Lung (tissue), 12 donors: ENCODE measurements around the gene NCLN. TPM values are rescaled to one million over a fixed set of nuclear protein-coding genes. Genes with fewer than 3 reads are reported as not detected.

ENCODE experiments used
- ATAC-seq: fragments of 200-7000 bp; cut with Tn5 transposase; one replicate; pipeline ENCODE4 v1.9.1; 2020; ENCODE audit warnings: moderate number of reproducible peaks; ENCODE audit not compliant: insufficient read depth, low FRiP score
- DNase-seq, 3 donors: peaks; one replicate each; pipeline ENCODE4 v3.0.0-alpha.2; 2013 to 2017
- H3K27ac ChIP-seq, 2 donors: one replicate each; pipeline ENCODE4 v1.5.1; 2013; ENCODE audit warnings: mild to moderate bottlenecking in 2 of 2, moderate library complexity in 2 of 2, control low read depth in 1 of 2, inconsistent platforms in 1 of 2, low read depth in 1 of 2, low read length in 1 of 2
- H3K27me3 ChIP-seq, 3 donors: one replicate each; pipeline ENCODE4 v1.5.1; 2013; ENCODE audit warnings: low read length in 2 of 3; ENCODE audit not compliant: control insufficient read depth in 3 of 3, insufficient read depth in 3 of 3
- H3K36me3 ChIP-seq, 4 donors: one replicate each; pipeline ENCODE4 v1.5.1; 2013; ENCODE audit warnings: low read length in 4 of 4, mild to moderate bottlenecking in 1 of 4, moderate library complexity in 1 of 4; ENCODE audit not compliant: control insufficient read depth in 4 of 4, insufficient read depth in 4 of 4
- H3K4me1 ChIP-seq, 5 donors: one replicate each; pipeline ENCODE4 v1.5.1; 2013; ENCODE audit warnings: low read length in 5 of 5, mild to moderate bottlenecking in 2 of 5, moderate library complexity in 1 of 5; ENCODE audit not compliant: control insufficient read depth in 5 of 5, insufficient read depth in 5 of 5
- H3K4me3 ChIP-seq: one replicate; pipeline ENCODE4 v1.5.1; 2013; ENCODE audit warnings: mild to moderate bottlenecking, control low read depth, moderate library complexity
- H3K9ac ChIP-seq, 2 donors: one replicate each; pipeline ENCODE4 v1.5.1; 2013; ENCODE audit warnings: low read length in 2 of 2, control low read depth in 1 of 2; ENCODE audit not compliant: insufficient read depth in 1 of 2
- H3K9me3 ChIP-seq, 4 donors: one replicate each; pipeline ENCODE4 v1.5.1; 2013; ENCODE audit warnings: low read length in 3 of 4, mild to moderate bottlenecking in 1 of 4, moderate library complexity in 1 of 4; ENCODE audit not compliant: control insufficient read depth in 4 of 4, insufficient read depth in 3 of 4
- WGBS, 2 donors: extraction: QIAGEN DNeasy Blood & Tissue Kit; methylation state at CpG; one replicate each; pipeline ENCODE4 v1.1.7; 2013; 5-methylcytosine and 5-hydroxymethylcytosine counted together
- polyA plus RNA-seq, 2 donors: library from polyadenylated mRNA; stranded (reverse); fragments of 200-250 nt; gene quantifications; one replicate each; pipeline ENCODE4 v1.2.1, GENCODE V29; 2013
- total RNA-seq, 2 donors: library from RNA; depleted of rRNA in 1 of 2; stranded (reverse); fragments of >200 nt in 1 of 2; gene quantifications; one replicate each; pipeline ENCODE4 v1.2.1, GENCODE V29; 2014 to 2021
- TF ChIP-seq, protein P1 (sequence below): IDR thresholded peaks from 2 replicates; pipeline ENCODE4 v1.5.1; 2012; ENCODE audit warnings: mild to moderate bottlenecking; ENCODE audit errors: control extremely low read depth, extremely low read depth
- donor health status: control.
- donor health status: control.
- donor health status: Bipolar disorder and iron deficiency.
- donor health status: healthy.
- donor health status: DM: yes; HTN: yes; CAD: no.

Gene NCLN
- total and polyA plus RNA-seq, 4 donors = 24.8 to 117 (median 63.1) TPM

DNA sequence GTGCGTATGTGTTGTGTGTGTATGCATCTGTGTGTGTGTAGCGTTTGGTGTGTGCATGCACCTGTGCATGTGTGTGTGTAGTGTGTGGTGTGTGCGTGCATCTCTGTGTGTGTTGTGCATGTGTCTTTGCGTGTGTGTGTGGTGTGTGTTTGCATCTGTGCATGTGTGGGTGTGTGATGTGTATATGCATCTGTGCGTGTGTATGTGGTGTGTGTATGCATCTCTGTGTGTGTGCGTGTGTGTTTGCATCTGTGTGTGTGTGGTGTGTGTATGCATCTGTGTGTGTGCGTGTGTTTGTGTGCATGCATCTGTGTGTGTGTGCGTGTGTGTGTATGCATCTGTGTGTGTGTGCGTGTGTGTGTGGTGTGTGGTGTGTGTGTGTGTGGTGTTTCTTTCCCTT is 59.3 kb downstream of the NCLN start:
- Histone ChIP-seq H3K27me3 (peaks cover 0 to 2% (median 0%) of the 10 kb centered on the region in 3 donors), H3K9me3 (peaks cover 0 to 2% (median 0%) of the 10 kb centered on the region in 4 donors), H3K27ac (no peak overlapping the region), H3K4me3 (no peak overlapping the region), H3K9ac (no peak overlapping the region), H3K4me1 (peaks cover 0 to 3% (median 0%) of the 10 kb centered on the region in 5 donors), H3K36me3 (no peaks in the 10 kb centered on the region)
- 91 to 92% methylated on average over 9 of the region's 9 CpGs for WGBS, 2 donors
- DNase-seq (no peak), ATAC-seq (no peak)
- TF ChIP-seq, protein P1, sequence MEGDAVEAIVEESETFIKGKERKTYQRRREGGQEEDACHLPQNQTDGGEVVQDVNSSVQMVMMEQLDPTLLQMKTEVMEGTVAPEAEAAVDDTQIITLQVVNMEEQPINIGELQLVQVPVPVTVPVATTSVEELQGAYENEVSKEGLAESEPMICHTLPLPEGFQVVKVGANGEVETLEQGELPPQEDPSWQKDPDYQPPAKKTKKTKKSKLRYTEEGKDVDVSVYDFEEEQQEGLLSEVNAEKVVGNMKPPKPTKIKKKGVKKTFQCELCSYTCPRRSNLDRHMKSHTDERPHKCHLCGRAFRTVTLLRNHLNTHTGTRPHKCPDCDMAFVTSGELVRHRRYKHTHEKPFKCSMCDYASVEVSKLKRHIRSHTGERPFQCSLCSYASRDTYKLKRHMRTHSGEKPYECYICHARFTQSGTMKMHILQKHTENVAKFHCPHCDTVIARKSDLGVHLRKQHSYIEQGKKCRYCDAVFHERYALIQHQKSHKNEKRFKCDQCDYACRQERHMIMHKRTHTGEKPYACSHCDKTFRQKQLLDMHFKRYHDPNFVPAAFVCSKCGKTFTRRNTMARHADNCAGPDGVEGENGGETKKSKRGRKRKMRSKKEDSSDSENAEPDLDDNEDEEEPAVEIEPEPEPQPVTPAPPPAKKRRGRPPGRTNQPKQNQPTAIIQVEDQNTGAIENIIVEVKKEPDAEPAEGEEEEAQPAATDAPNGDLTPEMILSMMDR = no peak

DNA sequence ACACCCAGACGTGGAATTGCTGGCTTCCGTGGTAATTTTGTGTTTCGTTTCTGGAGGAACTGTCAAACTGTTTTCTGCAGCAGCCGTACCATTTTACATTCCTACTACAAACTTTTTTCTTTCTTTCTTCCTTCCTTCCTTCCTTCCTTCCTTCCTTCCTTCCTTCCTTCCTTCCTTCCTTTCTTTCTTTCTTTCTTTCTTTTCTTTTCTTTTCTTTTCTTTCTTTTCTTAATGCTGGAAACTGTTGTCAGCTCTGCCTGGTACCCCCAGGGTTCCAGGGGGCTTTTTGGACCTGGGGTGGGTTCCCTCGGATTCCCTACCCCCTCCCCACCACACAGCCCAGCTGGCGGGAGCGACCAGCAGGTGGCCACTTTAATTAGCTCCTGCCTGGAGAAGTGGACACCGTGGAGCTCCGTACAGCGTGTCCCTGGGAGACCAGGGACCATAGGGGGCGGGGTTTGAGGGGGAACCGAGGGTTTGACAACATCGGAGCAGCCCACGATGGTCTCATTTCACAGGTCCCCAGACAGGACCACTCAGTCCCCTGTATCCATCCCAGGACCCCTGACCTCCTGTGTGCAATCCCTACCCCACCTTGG is 63.1 kb downstream of the NCLN start:
- Histone ChIP-seq H3K27ac (no peak overlapping the region), H3K9me3 (peaks cover 0 to 8% (median 0%) of the 10 kb centered on the region in 4 donors), H3K36me3 (no peaks in the 10 kb centered on the region), H3K9ac (no peak overlapping the region), H3K27me3 (peaks cover 0 to 4% (median 0%) of the 10 kb centered on the region in 3 donors), H3K4me3 (no peak overlapping the region), H3K4me1 (peaks cover 0 to 3% (median 0%) of the 10 kb centered on the region in 5 donors)
- TF ChIP-seq, protein P1 = no peak
- DNase-seq (no peak), ATAC-seq (no peak)
- WGBS, 2 donors = 43 to 56% methylated on average over 14 of the region's 14 CpGs

DNA sequence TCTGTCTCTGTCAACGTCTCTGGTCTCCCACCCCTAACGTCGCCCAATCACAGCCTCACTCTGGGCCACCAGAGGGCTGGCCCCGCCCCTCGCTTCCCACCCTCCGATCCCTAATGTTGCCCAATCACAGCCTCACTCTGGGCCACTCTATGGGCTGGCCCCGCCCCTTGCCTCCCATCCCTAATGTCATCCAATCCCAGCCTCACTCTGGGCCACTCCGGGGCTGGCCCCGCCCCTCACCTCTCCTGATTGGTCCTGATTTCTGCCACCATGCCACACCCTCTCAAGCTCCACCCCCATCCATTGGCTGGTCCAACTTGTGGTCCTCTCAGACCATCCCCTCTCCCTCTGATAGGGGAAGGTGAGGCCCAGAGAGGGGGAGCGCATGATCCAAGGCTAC is 63.7 kb downstream of the NCLN start:
- ATAC-seq (no peak), DNase-seq (no peak)
- TF ChIP-seq, protein P1 = no peak
- H3K36me3 ChIP-seq = no peaks in the 10 kb centered on the region
- no peak overlapping the region for H3K27ac ChIP-seq
- H3K4me3 ChIP-seq = no peak overlapping the region
- H3K4me1 ChIP-seq = peaks cover 0 to under 1% (median 0%) of the 10 kb centered on the region in 5 donors
- H3K27me3 ChIP-seq = peaks cover 0 to 4% (median 0%) of the 10 kb centered on the region in 3 donors
- 79 to 87% methylated on average over 10 of the region's 10 CpGs for WGBS, 2 donors
- H3K9me3 ChIP-seq = peaks cover 0 to 8% (median 0%) of the 10 kb centered on the region in 4 donors
- H3K9ac ChIP-seq = no peak overlapping the region

DNA sequence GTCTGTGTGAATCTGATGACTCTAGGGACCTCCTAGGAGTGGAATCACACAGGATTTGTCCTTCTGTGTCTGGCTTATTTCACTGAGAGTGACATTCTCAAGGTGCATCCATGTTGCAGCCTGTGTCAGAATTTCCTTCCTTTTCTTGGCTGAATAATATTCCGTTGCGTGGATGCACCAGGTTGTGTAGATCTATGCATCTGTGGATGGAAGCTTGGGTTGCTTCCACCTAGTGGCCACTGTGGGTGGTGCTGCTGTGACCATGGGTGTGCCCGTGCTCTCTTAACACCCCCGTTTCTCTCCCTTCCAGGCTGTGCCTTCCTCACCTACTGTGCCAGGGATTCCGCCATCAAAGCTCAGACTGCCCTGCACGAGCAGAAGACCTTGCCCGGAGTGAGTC is 64.9 kb downstream of the NCLN start:
- Histone ChIP-seq H3K36me3 (no peaks in the 10 kb centered on the region), H3K9me3 (peaks cover 0 to 8% (median 0%) of the 10 kb centered on the region in 4 donors), H3K4me1 (no peaks in the 10 kb centered on the region), H3K4me3 (no peak overlapping the region), H3K27me3 (peaks cover 0 to 2% (median 0%) of the 10 kb centered on the region in 3 donors), H3K9ac (no peak overlapping the region), H3K27ac (no peak overlapping the region)
- WGBS, 2 donors = 68 to 74% methylated on average over 7 of the region's 7 CpGs
- TF ChIP-seq, protein P1 = no peak
- DNase-seq (no peak), ATAC-seq (no peak)
